B cell (primary cell): ENCODE data around the gene HDAC9.

Source experiments
- EZH2 ChIP-seq: IDR thresholded peaks from 2 replicates; pipeline ENCODE4 v1.6.1; 2012; ENCODE audit warnings: borderline replicate concordance, low read depth, mild to moderate bottlenecking, moderate library complexity, low read length; ENCODE audit not compliant: insufficient read depth, poor library complexity, severe bottlenecking
- TF ChIP-seq, protein P1 (sequence below): fragments of 200-600 bp; IDR thresholded peaks from one replicate; pipeline ENCODE4 v1.8.0; 2022; ENCODE audit warnings: antibody characterized with exemption, mild to moderate bottlenecking

DNA sequence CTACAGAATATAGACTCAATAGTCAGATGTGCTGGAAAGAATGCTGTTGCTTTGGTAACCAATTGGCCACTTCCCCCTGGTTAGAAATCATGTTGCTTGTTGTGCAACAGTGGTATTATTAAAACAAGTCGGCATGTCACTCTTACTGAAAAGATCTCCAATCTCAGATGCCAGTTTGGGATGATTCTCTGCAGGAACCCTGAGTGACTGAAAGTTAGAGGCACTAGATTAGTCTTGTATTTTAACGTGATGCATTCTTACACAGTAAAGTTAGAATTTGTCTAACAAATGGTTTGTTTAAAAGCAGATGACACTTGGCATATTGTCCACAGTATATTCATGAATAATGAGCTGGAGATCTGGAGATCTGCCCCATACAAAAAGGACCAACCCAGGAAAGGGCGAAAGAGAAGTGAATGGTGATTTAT is 334.3 kb downstream of the HDAC9 start:
- TF ChIP-seq, protein P1, sequence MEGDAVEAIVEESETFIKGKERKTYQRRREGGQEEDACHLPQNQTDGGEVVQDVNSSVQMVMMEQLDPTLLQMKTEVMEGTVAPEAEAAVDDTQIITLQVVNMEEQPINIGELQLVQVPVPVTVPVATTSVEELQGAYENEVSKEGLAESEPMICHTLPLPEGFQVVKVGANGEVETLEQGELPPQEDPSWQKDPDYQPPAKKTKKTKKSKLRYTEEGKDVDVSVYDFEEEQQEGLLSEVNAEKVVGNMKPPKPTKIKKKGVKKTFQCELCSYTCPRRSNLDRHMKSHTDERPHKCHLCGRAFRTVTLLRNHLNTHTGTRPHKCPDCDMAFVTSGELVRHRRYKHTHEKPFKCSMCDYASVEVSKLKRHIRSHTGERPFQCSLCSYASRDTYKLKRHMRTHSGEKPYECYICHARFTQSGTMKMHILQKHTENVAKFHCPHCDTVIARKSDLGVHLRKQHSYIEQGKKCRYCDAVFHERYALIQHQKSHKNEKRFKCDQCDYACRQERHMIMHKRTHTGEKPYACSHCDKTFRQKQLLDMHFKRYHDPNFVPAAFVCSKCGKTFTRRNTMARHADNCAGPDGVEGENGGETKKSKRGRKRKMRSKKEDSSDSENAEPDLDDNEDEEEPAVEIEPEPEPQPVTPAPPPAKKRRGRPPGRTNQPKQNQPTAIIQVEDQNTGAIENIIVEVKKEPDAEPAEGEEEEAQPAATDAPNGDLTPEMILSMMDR = no peak
- no peak for TF ChIP-seq EZH2
